Neural cell (in vitro differentiated cells): ENCODE data around the gene HES3.

Experiments
- EP300 ChIP-seq: fragments of 450-650 bp; conservative IDR thresholded peaks from 2 replicates; pipeline ENCODE4 v1.6.1; 2014; ENCODE audit warnings: antibody characterized with exemption, mild to moderate bottlenecking, moderate library complexity; ENCODE audit not compliant: poor library complexity, severe bottlenecking
- EZH2 ChIP-seq: fragments of 200-600, 300-800 bp; shearing (Covaris generic), sonication (generic); IDR thresholded peaks from 2 replicates; pipeline ENCODE4 v1.6.1; 2014; ENCODE audit warnings: antibody characterized with exemption, low read length, borderline replicate concordance, mild to moderate bottlenecking; ENCODE audit not compliant: insufficient read depth, poor library complexity, severe bottlenecking
- MXI1 ChIP-seq: fragments of 450-650 bp; conservative IDR thresholded peaks from 2 replicates; pipeline ENCODE4 v1.6.1; 2014; ENCODE audit warnings: antibody characterized with exemption, mild to moderate bottlenecking; ENCODE audit not compliant: poor library complexity, severe bottlenecking
- POLR2AphosphoS5 ChIP-seq: IDR thresholded peaks from 2 replicates; pipeline ENCODE4 v1.6.1; 2012
- RAD21 ChIP-seq: fragments of 450-650 bp; conservative IDR thresholded peaks from 2 replicates; pipeline ENCODE4 v1.6.1; 2014; ENCODE audit warnings: antibody characterized with exemption, mild to moderate bottlenecking, moderate library complexity
- SMC3 ChIP-seq: fragments of 450-650 bp; conservative IDR thresholded peaks from 2 replicates; pipeline ENCODE4 v1.6.1; 2014; ENCODE audit warnings: antibody characterized with exemption, mild to moderate bottlenecking, moderate library complexity; ENCODE audit not compliant: poor library complexity
- TF ChIP-seq, protein P1 (sequence below): fragments of 450-650 bp; IDR thresholded peaks from 2 replicates; pipeline ENCODE4 v1.5.1; 2014; ENCODE audit warnings: antibody characterized with exemption, mild to moderate bottlenecking, moderate library complexity; ENCODE audit not compliant: poor library complexity, severe bottlenecking
- TF ChIP-seq, protein P2 (sequence below): IDR thresholded peaks from 2 replicates; pipeline ENCODE4 v1.6.1; 2012; ENCODE audit warnings: borderline replicate concordance

DNA sequence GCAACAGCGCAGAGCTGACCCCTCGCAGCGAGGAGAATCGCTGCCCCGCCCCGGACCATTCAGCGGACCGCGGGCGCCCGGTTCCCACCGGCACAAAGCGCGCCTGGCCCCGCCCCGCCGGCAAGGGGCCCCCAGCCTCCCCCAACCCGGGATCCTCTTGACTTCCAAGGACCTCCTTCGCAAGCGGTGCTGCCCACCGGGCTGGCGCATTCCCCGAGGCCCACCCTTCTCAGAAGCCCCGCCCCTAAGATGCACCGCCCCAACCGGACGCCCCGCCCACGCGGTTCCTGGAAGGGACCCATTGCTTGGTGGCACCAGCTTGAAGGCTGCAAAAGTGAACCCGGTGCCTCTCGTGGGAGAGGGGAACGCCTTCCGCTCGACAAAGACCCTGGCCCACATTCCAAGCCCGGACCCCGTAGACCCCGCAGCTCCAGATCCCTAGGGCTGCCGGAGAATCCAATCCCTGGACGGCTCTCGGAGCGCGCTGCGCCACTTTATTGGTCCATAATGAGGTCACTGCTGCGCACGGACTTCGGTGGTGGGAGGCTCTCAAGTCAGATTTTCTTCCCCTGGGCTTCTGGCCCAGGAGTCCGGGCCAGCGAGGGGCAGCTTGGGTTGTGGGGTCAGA lies 2.0 kb downstream of the HES3 start:
- TF ChIP-seq, protein P1, sequence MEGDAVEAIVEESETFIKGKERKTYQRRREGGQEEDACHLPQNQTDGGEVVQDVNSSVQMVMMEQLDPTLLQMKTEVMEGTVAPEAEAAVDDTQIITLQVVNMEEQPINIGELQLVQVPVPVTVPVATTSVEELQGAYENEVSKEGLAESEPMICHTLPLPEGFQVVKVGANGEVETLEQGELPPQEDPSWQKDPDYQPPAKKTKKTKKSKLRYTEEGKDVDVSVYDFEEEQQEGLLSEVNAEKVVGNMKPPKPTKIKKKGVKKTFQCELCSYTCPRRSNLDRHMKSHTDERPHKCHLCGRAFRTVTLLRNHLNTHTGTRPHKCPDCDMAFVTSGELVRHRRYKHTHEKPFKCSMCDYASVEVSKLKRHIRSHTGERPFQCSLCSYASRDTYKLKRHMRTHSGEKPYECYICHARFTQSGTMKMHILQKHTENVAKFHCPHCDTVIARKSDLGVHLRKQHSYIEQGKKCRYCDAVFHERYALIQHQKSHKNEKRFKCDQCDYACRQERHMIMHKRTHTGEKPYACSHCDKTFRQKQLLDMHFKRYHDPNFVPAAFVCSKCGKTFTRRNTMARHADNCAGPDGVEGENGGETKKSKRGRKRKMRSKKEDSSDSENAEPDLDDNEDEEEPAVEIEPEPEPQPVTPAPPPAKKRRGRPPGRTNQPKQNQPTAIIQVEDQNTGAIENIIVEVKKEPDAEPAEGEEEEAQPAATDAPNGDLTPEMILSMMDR = no peak
- no peak for TF ChIP-seq MXI1
- no peak for TF ChIP-seq POLR2AphosphoS5
- no peak for TF ChIP-seq EZH2
- no peak for TF ChIP-seq EP300
- TF ChIP-seq SMC3 = no peak
- TF ChIP-seq, protein P2, sequence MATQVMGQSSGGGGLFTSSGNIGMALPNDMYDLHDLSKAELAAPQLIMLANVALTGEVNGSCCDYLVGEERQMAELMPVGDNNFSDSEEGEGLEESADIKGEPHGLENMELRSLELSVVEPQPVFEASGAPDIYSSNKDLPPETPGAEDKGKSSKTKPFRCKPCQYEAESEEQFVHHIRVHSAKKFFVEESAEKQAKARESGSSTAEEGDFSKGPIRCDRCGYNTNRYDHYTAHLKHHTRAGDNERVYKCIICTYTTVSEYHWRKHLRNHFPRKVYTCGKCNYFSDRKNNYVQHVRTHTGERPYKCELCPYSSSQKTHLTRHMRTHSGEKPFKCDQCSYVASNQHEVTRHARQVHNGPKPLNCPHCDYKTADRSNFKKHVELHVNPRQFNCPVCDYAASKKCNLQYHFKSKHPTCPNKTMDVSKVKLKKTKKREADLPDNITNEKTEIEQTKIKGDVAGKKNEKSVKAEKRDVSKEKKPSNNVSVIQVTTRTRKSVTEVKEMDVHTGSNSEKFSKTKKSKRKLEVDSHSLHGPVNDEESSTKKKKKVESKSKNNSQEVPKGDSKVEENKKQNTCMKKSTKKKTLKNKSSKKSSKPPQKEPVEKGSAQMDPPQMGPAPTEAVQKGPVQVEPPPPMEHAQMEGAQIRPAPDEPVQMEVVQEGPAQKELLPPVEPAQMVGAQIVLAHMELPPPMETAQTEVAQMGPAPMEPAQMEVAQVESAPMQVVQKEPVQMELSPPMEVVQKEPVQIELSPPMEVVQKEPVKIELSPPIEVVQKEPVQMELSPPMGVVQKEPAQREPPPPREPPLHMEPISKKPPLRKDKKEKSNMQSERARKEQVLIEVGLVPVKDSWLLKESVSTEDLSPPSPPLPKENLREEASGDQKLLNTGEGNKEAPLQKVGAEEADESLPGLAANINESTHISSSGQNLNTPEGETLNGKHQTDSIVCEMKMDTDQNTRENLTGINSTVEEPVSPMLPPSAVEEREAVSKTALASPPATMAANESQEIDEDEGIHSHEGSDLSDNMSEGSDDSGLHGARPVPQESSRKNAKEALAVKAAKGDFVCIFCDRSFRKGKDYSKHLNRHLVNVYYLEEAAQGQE = no peak
- TF ChIP-seq RAD21 = no peak
